NCI-H1694 (cell line): ENCODE measurements around the gene ATXN7L3.

Experiments
- DNase-seq: peaks from one replicate; lab custom pipeline; 2025; lab: John Stamatoyannopoulos, UW

Gene ATXN7L3

DNA sequence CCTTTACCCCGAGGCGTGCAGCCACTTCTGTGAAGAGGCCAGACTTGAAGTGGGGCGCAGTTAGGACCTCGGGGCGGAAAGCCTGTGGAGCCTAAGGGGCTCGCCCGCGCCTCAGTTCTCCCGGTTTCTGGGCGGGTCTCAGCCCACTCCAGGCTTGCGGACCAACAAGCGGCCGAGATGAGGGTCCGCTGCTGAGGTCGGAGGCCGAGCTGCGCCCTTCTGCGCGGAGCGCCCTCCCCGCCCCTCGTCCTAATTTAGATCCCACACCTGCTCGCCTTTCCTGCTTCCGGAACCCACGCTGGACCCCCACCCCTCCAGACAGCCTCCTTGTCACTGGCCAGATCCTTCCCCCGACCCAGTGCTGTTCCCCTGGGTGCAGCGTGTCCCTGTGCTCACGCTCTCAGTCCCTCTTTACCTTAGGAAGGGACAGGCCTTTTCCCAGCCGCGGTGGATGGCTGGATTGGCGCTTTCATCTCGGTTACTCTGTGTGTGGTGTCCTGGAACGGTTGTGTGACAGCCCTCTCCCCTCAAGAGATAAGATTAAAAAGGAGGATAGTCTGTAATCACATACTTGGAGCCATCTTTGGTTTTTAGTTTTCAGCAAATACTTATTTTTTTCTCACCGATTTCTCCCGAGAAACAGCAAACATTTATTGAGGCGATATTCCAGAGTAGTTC lies 933 bp upstream of the ATXN7L3 start:
- no peak for DNase-seq

- no peak for DNase-seq
Measured at GRCh38 chr17:44198721-44199552, 747 bp downstream of the ATXN7L3 start.

GRCh38 chr17:44197980-44198720 lies 1.5 kb downstream of the ATXN7L3 start:
- DNase-seq: no peak

- DNase-seq: no peak
Measured at GRCh38 chr17:44197107-44197506, 2.6 kb downstream of the ATXN7L3 start.

DNA sequence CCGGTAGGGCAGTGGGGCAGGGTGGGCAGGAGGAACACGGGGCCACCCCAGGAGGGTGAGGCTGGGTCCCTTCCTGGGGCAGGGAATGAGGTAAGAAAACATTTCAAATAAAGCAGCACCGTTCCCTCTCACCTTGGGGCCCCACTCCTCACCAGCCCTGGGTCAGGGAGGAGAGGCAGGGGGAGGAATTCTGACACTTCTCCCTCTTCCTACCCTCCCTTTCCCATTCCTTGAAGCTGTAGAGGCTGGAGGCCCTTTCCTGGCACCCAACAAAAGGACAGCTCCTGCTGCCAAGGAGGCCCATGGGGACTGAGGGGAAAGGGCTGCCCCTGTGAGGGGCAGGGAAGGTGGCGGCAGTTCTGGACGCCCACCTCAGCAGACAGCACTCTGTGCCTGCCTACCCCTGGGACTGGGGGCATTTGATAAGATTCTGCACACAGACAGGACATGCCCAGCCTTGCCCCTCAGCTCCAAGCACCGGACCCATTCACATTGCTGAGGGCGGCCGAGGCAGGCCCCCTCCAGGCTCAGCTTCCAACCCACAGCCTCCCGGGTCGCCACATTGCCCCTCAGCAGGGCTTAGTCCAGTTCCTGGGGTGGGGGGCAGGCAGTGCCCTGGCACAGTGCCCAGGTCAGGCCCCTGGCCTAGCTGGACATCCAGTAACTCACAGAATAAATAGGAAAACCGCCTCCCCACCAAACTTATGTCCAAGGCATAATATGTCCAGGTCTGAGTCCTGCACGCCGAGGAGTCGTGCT lies 6.2 kb downstream of the ATXN7L3 start:
- no peak for DNase-seq

GRCh38 chr17:44192750-44193149 lies 6.9 kb downstream of the ATXN7L3 start:
- DNase-seq: no peak

DNA sequence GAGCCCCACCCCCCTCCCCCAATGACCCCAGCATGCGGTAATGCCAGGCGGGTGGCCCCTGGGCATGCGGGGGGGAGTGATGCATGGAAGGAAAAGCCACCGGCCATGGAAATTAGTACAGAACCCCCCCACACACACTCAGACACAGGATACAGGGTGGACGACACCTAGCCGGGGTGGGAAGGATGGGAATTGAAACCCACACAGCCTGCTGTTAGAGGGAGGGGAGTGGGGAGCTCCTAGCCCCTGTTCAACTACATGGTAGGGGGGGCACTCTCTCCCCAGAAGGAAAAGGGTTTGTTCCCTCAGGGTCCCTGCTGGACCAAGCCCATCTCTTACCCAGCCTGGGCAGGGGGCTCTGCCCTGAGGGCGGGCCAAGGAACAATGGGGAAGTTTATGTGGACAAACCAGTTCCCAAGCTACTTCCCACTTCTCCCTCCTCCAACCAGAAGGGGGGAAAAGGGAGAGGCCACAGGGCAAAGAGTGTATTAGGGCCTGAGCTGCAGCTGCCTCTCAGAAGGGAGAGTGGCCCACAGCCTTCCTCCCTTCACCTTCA lies 7.7 kb downstream of the ATXN7L3 start:
- DNase-seq: no peak

DNA sequence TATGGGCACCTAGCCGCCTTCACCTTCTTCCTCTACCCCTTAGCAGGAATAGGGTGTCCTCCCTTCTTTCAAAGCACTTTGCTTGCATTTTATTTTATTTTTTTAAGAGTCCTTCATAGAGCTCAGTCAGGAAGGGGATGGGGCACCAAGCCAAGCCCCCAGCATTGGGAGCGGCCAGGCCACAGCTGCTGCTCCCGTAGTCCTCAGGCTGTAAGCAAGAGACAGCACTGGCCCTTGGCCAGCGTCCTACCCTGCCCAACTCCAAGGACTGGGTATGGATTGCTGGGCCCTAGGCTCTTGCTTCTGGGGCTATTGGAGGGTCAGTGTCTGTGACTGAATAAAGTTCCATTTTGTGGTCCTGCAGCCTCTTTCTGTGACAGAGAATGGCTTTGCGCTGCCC lies 8.3 kb downstream of the ATXN7L3 start:
- DNase-seq: no peak

DNA sequence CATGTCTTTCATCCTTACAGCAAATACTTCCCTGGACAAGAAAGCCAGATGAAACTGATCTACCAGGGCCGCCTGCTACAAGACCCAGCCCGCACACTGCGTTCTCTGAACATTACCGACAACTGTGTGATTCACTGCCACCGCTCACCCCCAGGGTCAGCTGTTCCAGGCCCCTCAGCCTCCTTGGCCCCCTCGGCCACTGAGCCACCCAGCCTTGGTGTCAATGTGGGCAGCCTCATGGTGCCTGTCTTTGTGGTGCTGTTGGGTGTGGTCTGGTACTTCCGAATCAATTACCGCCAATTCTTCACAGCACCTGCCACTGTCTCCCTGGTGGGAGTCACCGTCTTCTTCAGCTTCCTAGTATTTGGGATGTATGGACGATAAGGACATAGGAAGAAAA lies 9.2 kb downstream of the ATXN7L3 start:
- DNase-seq: no peak

GRCh38 chr17:44188576-44189403 lies 10.9 kb downstream of the ATXN7L3 start:
- DNase-seq: no peak

- no peak for DNase-seq
Measured at GRCh38 chr17:44187131-44187899, 12.4 kb downstream of the ATXN7L3 start.

DNA sequence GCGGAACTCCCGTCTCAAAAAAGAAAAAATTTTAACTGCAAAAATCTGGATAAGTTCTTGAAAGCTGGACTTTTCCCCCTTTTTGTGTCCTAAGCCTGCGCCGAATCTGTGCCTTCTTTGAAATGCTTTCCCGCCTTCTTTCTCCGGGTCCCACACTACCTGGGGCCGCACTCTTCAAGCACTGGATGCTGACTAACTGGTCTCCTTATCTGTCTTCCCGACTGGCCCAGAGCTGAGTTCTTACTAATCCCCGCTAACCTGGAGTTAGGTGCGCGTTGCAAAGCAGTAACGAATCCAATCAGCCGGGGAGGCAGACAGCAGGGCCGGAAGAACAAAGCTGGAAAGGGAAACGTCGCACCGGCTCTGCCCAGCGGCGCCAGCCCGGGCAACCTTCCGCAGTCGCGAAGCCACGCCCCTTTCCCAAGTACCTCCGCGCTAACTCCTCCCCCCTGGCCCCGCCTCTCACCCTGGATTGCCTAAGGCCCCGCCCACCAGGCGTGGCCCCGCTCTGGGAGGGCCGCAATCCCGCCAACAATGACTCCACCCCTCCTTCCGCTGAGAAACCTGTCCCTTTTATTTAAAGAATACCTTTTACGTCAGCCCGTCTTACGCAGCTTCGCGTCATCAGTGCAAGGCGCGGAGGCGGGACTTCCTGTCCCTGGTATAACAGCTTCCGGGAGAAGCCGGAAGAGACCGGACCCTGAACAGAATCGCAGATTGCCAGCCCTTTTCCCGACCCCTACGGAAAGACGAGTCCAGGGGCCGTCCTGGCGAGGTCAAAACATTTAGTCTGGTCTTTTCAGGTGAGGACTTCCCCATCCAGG lies 13.2 kb downstream of the ATXN7L3 start, which contains the start of gene TMUB2:
Gene TMUB2, plus strand, starts transcription at position 666 of the 824 bp plus-strand sequence. CDS start 737 bp downstream, outside the sequence.
- peak; percentile 99 for DNase-seq

- no peak for DNase-seq
Measured at GRCh38 chr17:44184212-44184810, 15.4 kb downstream of the ATXN7L3 start.

GRCh38 chr17:44183024-44183423 lies 16.7 kb downstream of the ATXN7L3 start:
- no peak for DNase-seq

DNA sequence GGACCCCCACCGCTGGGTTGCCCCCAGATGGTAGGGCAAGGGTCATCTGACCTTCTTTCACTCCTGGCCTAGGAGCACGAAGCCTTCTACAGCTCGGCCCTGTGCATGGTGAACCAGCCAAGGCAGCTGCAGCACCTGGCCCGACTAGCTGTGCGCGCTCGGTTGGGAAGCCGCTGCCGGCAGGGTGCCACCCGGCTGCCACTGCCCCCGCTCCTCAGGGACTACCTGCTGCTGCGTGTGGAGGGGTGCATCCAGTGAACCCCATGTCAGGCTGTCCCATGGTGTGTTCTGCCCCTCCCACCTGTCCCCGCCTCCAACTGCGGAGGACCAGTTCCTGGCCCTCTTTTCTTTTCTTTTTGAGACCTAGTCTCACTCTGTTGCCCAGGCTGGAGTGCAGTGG lies 21.6 kb downstream of the ATXN7L3 start:
- no peak for DNase-seq

GRCh38 chr17:44177640-44178039 lies 22.0 kb downstream of the ATXN7L3 start:
- DNase-seq: no peak

DNA sequence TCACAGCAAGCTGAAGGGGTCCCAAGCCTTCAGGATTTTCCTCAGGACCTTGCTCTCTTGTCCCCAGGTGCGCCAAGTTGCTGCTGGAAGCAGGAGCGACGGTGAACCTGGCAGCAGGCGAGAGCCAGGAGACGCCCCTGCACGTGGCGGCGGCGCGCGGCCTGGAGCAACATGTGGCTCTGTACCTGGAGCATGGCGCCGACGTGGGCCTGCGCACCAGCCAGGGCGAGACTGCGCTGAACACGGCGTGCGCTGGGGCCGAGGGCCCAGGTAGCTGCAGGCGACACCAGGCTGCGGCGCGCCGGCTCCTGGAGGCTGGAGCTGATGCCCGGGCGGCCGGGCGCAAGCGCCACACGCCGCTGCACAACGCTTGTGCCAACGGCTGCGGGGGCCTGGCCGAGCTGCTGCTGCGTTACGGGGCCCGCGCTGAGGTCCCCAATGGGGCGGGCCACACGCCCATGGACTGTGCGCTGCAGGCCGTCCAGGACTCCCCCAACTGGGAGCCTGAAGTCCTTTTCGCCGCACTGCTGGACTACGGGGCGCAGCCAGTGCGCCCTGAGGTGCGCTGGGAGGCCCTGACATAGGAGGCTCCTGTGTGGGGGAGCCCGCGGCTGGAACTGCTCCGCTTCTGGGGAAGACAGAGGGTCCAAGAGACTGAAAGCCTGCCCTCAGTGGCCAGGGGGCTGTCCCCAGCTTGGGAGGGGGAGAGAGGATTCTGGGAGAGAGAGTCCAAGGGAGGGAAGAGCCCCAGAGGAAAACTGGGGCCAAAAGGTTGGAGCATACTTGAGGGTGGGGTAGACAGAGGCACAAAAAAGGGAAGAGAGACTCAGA lies 22.8 kb downstream of the ATXN7L3 start:
- no peak for DNase-seq

DNA sequence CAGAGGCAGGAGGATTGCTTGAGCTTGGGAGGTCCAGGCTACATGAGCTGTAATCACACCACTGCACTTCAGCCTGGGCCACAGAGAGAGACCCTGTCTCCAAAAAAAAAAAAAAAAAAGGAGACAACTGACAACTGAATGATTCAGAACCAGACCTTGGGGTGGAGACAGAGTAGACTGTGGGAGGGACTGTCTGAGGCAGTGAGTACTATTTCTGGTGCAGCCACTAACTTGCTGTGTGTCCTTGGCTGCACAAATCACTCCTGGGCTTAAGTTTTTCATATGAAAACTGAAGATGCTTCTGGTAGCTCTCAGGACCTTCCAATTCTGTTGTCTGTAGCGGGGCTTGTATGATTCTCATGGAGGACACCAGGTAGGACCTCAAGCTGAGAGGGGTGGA lies 23.4 kb downstream of the ATXN7L3 start:
- no peak for DNase-seq
